ENCODE measurements around the gene RNF222.
A peak's percentile ranks its signal among the peaks of the same experiment; 100 is the strongest.
"Not testable (repeated sequence)": the region's sequence is repeated elsewhere in the genome, so short reads cannot be mapped to it uniquely, and the experiment has no call there.

Gene RNF222

DNA sequence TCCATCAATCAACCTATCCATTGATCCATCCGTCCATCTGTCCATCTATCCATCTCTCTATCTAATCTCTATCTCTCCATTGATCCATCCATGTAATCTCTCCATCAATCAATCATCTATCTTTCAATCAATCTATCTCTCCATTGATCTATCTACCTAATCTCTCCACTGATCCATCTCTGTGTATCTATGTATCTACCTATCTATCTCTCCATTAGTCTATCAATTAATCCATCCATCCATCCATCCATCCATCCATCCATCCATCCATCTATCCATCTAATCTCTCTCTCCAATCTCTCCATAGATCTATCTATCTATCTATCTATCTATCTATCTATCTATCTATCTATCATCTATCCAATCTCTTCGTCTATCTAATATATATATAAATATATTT lies 3.5 kb upstream of the RNF222 start:
- Mint-ChIP-seq H3K4me1 (ENCODE audit: low read depth) (no peaks in the 10 kb centered on the region), H3K36me3 (ENCODE audit: low read depth) (no peaks in the 10 kb centered on the region), H3K4me3 (no peak overlapping the region), H3K27me3 (ENCODE audit: low read depth) (peaks cover 19% of the 10 kb centered on the region), H3K9me3 (no peaks in the 10 kb centered on the region), H3K27ac (no peak overlapping the region)

- Mint-ChIP-seq H3K27ac (no peak overlapping the region), H3K4me3 (no peak overlapping the region), H3K27me3 (ENCODE audit: low read depth) (peaks cover 27% of the 10 kb centered on the region), H3K36me3 (ENCODE audit: low read depth) (no peaks in the 10 kb centered on the region), H3K4me1 (ENCODE audit: low read depth) (peaks cover under 1% of the 10 kb centered on the region), H3K9me3 (no peaks in the 10 kb centered on the region)
Measured at GRCh38 chr17:8398980-8399379, 1.4 kb upstream of the RNF222 start.

GRCh38 chr17:8394497-8394896 lies 3.1 kb downstream of the RNF222 start:
- peaks cover 22% of the 10 kb centered on the region for H3K27me3 Mint-ChIP-seq (ENCODE audit: low read depth)
- not testable (repeated sequence) for H3K27ac Mint-ChIP-seq; H3K4me1 Mint-ChIP-seq (ENCODE audit: low read depth)

DNA sequence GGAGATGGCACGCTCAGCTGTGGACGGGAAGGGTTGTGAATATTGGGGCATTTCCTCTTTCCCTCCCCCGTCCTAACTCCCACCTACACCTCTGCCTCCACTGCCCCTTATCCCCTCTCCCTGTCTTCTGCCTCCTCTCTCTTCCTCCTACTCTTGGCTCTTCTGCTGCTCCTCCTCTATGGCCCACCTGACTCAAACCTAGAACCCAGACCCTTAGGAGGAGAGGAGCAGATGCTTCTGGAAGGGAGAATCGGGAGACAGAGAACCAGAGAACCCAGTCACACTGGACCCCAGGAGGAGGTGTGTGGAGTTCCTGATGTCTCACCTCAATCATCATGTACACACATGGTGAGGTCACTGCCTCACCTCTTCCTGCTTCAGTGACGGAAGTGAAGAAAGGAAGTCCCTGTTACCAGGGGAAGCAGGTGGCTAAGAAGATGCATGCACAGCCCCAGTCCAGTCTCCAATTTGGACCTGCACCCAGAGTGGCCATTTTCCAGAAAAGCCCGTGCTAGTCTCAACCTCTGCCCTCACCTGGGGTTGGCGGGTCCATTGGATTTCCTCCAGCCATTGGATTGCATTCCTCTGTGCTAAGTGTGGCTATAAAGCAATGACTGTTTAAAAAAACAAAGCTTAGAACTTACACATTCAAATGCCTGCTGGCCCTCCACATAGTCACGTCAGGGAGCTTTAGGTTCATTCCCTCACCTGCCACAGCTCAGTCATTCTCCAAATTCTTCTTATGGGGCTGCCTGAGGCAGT lies 4.0 kb downstream of the RNF222 start:
- H3K4me1 Mint-ChIP-seq (ENCODE audit: low read depth): peaks cover 7% of the 10 kb centered on the region
- no peak overlapping the region for H3K4me3 Mint-ChIP-seq
- H3K36me3 Mint-ChIP-seq (ENCODE audit: low read depth): no peaks in the 10 kb centered on the region
- H3K27me3 Mint-ChIP-seq (ENCODE audit: low read depth): peaks cover 22% of the 10 kb centered on the region
- H3K27ac Mint-ChIP-seq: peak overlapping the region; percentile 93
- no peaks in the 10 kb centered on the region for H3K9me3 Mint-ChIP-seq

More at GRCh38 chr17:8394497-8394896, 3.1 kb downstream of the RNF222 start:
- H3K9me3 Mint-ChIP-seq; H3K4me3 Mint-ChIP-seq; H3K36me3 Mint-ChIP-seq (ENCODE audit: low read depth): not testable (repeated sequence)

- peaks cover 7% of the 10 kb centered on the region for H3K4me1 Mint-ChIP-seq (ENCODE audit: low read depth)
- peak overlapping the region; percentile 93 for H3K27ac Mint-ChIP-seq
- H3K36me3 Mint-ChIP-seq (ENCODE audit: low read depth): no peaks in the 10 kb centered on the region
- peaks cover 15% of the 10 kb centered on the region for H3K27me3 Mint-ChIP-seq (ENCODE audit: low read depth)
- no peak overlapping the region for H3K4me3 Mint-ChIP-seq
- H3K9me3 Mint-ChIP-seq: no peaks in the 10 kb centered on the region
Measured at GRCh38 chr17:8392674-8393469, 4.8 kb downstream of the RNF222 start.

- Mint-ChIP-seq H3K9me3 (no peaks in the 10 kb centered on the region), H3K27ac (no peak overlapping the region), H3K4me3 (no peak overlapping the region), H3K4me1 (ENCODE audit: low read depth) (peaks cover 7% of the 10 kb centered on the region), H3K27me3 (ENCODE audit: low read depth) (peaks cover 9% of the 10 kb centered on the region), H3K36me3 (ENCODE audit: low read depth) (no peaks in the 10 kb centered on the region)
Measured at GRCh38 chr17:8392274-8392673, 5.4 kb downstream of the RNF222 start.

DNA sequence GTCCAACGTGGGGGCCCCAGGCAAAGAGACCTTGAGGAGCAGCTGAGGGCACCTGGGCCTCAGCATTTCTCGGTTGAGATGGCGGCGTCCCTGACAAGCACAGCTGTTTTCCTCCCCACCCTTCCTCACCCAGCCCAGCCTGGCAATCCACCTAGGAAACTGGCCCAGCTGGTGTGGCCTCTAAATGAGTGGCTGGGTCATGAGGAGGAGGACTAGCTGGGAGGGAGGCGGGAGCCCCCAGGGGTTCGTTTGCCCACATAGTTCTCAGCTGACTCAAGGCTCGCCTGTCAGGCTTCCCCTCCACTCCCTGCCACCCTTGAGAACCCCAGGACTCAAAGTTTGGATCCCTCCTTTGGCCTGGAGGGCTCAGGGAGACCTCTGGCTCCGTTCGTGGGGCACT lies 5.9 kb downstream of the RNF222 start:
- H3K4me1 Mint-ChIP-seq (ENCODE audit: low read depth): peaks cover 9% of the 10 kb centered on the region
- no peak overlapping the region for H3K4me3 Mint-ChIP-seq
- H3K36me3 Mint-ChIP-seq (ENCODE audit: low read depth): no peaks in the 10 kb centered on the region
- H3K27me3 Mint-ChIP-seq (ENCODE audit: low read depth): peaks cover 9% of the 10 kb centered on the region
- no peak overlapping the region for H3K27ac Mint-ChIP-seq
- no peaks in the 10 kb centered on the region for H3K9me3 Mint-ChIP-seq

- Mint-ChIP-seq H3K4me3 (no peak overlapping the region), H3K27me3 (ENCODE audit: low read depth) (no peaks in the 10 kb centered on the region), H3K4me1 (ENCODE audit: low read depth) (peaks cover 17% of the 10 kb centered on the region), H3K36me3 (ENCODE audit: low read depth) (peaks cover under 1% of the 10 kb centered on the region), H3K9me3 (no peaks in the 10 kb centered on the region), H3K27ac (no peak overlapping the region)
Measured at GRCh38 chr17:8387914-8388651, 9.5 kb downstream of the RNF222 start.

DNA sequence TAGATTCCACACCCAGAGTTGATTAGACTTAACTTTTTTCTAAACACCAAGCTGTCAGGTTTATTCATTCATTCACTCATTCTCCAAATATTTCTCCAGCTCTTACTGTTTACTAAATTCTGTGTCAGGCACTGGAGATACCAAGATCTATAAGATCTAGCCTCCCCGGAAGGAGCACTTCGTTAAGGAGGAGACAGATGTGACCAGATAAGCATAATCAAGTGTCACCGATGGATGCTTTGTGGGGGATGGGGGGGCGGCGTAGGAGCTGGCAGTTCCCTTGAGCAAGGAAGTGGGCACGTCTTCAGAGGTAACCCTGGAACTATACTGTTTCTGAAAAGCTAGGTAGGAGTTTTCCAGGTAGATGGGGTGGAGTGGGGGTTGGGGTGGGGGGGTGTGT lies 10.8 kb downstream of the RNF222 start:
- peak overlapping the region; percentile 2 for H3K4me3 Mint-ChIP-seq
- H3K27me3 Mint-ChIP-seq (ENCODE audit: low read depth): no peaks in the 10 kb centered on the region
- H3K27ac Mint-ChIP-seq: no peak overlapping the region
- peaks cover 27% of the 10 kb centered on the region for H3K4me1 Mint-ChIP-seq (ENCODE audit: low read depth)
- no peaks in the 10 kb centered on the region for H3K9me3 Mint-ChIP-seq
- H3K36me3 Mint-ChIP-seq (ENCODE audit: low read depth): peaks cover 12% of the 10 kb centered on the region

- H3K9me3 Mint-ChIP-seq: no peaks in the 10 kb centered on the region
- H3K4me3 Mint-ChIP-seq: peak overlapping the region; percentile 94
- peaks cover 38% of the 10 kb centered on the region for H3K4me1 Mint-ChIP-seq (ENCODE audit: low read depth)
- H3K36me3 Mint-ChIP-seq (ENCODE audit: low read depth): peaks cover 28% of the 10 kb centered on the region
- H3K27me3 Mint-ChIP-seq (ENCODE audit: low read depth): no peaks in the 10 kb centered on the region
- H3K27ac Mint-ChIP-seq: no peak overlapping the region
Measured at GRCh38 chr17:8384801-8385378, 12.7 kb downstream of the RNF222 start.

DNA sequence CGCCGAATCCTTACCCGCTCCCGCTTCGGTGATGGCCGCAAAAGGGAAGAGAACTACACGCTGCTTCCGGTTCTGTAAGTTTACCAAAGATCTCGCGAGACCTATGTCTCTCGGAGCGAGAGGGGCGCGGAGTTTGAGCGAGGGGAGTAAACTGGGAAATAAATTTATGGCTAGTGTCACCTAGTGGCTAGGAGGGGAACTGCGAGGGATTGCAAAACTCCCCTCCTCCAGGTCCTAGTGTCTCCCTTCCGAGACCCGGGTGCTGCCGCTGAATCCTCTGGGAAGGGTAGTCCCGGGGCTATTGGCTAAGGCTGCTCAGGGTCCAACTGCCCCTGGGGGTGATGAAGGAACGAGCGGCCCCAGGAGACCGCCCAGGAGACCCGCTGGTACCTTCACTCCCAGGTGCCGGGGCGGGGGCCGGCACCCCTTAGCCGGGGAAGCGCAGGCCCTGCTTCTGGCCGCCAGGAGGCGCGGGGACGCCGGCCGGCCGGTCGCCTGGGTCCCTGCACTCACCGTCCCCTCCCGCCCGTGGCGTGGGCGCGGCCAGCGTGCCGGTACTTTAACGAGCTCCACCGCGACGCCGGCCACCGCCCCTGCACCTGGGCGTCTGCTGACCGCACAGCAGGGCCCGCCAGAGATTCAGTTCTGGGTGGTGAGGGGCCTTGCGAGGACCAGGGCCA lies 14.3 kb downstream of the RNF222 start, which contains the start of gene RPL26:
Gene RPL26, minus strand, starts transcription at position 51 of the 680 bp plus-strand sequence. CDS start 883 bp downstream, outside the sequence.
- H3K4me1 Mint-ChIP-seq (ENCODE audit: low read depth): peaks cover 48% of the 10 kb centered on the region
- no peaks in the 10 kb centered on the region for H3K27me3 Mint-ChIP-seq (ENCODE audit: low read depth)
- peak within 1 kb of the TSS; percentile 93 for H3K27ac Mint-ChIP-seq
- peak within 1 kb of the TSS; percentile 94 for H3K4me3 Mint-ChIP-seq
- H3K9me3 Mint-ChIP-seq: no peaks in the 10 kb centered on the region
- peaks cover 40% of the 10 kb centered on the region for H3K36me3 Mint-ChIP-seq (ENCODE audit: low read depth)

GRCh38 chr17:8382880-8383142 lies 14.8 kb downstream of the RNF222 start:
- Mint-ChIP-seq H3K27ac (peak overlapping the region; percentile 93), H3K4me1 (ENCODE audit: low read depth) (peaks cover 49% of the 10 kb centered on the region), H3K4me3 (peak overlapping the region; percentile 94), H3K27me3 (ENCODE audit: low read depth) (no peaks in the 10 kb centered on the region), H3K9me3 (no peaks in the 10 kb centered on the region), H3K36me3 (ENCODE audit: low read depth) (peaks cover 44% of the 10 kb centered on the region)

DNA sequence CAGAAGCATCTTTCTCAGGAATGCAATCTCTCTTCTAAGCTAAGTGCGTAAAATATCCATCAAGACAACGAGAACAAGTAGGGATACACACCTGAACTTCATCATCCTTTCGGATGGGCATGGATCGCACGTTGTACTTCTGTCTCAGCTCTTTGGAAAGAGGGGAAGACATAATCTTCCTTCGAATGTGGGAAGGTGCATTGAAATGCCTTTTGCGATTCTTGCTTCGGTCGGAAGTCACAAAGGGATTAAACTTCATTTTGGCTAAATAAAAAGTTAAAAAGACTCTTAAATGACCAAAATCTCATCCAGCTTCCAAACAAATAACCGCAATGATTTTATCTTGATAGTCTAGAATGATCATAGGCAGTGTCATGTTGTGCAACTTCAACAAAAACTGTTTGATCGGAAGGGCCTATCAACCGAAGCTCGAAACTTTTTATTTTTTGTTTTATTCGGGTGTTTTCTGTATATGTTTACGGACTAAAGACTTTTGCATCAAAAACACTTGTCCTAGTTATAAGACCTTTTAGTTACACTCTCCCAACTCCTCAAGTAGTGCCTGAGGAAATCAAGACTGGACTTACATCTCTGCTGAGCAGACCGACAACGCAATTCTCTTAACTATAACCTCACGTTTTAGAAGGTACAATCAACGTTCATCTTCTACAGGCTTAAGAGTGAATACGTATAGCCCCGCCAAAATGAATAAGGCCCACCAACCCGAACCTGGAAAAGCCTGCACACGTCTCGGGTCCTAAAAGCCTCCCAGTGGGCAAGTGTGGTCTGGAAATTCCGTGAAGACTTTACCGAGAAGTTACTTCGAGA lies 15.4 kb downstream of the RNF222 start:
- Mint-ChIP-seq H3K27me3 (ENCODE audit: low read depth) (no peaks in the 10 kb centered on the region), H3K4me3 (peak overlapping the region; percentile 94), H3K9me3 (no peaks in the 10 kb centered on the region), H3K36me3 (ENCODE audit: low read depth) (peaks cover 48% of the 10 kb centered on the region), H3K27ac (peak overlapping the region; percentile 93), H3K4me1 (ENCODE audit: low read depth) (peaks cover 53% of the 10 kb centered on the region)
